Erythroblast (primary cell): ENCODE measurements around the gene LPO.

Experiments used
- GATA1 ChIP-seq: IDR thresholded peaks from 2 replicates; pipeline ENCODE4 v1.6.1; 2011; ENCODE audit warnings: low read depth, mild to moderate bottlenecking, control low read depth, low read length, moderate library complexity
- POLR2A ChIP-seq: IDR thresholded peaks from 2 replicates; pipeline ENCODE4 v1.6.1; 2011; ENCODE audit warnings: mild to moderate bottlenecking, low read length

GRCh38 chr17:58306131-58306951, 68.0 kb downstream of the LPO start:
- no peak for TF ChIP-seq POLR2A
- TF ChIP-seq GATA1 = no peak
